GM18867 (cell line): ENCODE data around the gene NOTCH1.

Source experiments
- ATAC-seq: cut with Tn5 transposase; IDR thresholded peaks from one replicate; pipeline ENCODE4 v1.9.1; 2021; ENCODE audit warnings: mild to moderate bottlenecking, moderate library complexity; ENCODE audit not compliant: unreplicated experiment

NOTCH1 gene

GRCh38 chr9:136470792-136471469 lies 74.9 kb downstream of the NOTCH1 start:
- no peak for ATAC-seq

- no peak for ATAC-seq
These were observed 75.5 kb downstream of the NOTCH1 start for GRCh38 chr9:136470356-136470755.

GRCh38 chr9:136467766-136468165 lies 78.1 kb downstream of the NOTCH1 start:
- ATAC-seq, result no peak

- no peak for ATAC-seq
These were observed 79.7 kb downstream of the NOTCH1 start for GRCh38 chr9:136466155-136466541.

DNA sequence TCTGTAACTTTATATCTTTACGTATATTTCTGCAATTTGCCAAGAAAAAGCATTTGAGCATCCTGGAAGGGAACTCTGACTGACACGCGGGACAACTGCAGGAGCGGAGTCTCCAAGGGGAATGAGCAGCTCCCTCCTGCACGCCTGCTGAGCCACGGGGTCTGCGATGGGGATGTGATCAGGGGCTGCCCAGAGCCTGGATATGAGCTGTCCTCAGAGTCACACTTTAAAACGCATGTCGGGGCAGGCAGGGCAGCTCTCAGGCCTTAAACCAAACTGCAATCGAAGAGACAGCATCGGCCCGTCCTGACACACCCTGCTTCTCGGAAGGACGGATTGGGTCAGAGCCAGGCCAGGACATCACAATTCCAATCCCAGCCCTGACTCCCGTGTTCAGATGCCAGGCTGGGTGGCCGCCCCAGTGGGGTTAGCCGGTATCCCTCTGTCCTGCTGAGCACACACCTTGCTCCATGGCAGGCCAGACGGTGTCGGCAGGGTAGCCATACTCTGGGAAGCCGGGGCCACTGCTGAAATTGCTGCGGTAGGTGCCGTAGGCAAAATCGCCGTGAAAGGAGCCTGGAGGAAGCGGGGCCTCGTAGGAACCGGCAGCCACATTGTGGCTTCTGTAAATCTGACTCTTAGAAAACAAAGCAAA lies 80.2 kb downstream of the NOTCH1 start:
- ATAC-seq, result no peak

- ATAC-seq, result no peak
These were observed 81.6 kb downstream of the NOTCH1 start for GRCh38 chr9:136464241-136464640.

- ATAC-seq, result no peak
These were observed 82.3 kb downstream of the NOTCH1 start for GRCh38 chr9:136463578-136463977.

GRCh38 chr9:136462664-136463063 lies 83.2 kb downstream of the NOTCH1 start:
- ATAC-seq, result no peak

DNA sequence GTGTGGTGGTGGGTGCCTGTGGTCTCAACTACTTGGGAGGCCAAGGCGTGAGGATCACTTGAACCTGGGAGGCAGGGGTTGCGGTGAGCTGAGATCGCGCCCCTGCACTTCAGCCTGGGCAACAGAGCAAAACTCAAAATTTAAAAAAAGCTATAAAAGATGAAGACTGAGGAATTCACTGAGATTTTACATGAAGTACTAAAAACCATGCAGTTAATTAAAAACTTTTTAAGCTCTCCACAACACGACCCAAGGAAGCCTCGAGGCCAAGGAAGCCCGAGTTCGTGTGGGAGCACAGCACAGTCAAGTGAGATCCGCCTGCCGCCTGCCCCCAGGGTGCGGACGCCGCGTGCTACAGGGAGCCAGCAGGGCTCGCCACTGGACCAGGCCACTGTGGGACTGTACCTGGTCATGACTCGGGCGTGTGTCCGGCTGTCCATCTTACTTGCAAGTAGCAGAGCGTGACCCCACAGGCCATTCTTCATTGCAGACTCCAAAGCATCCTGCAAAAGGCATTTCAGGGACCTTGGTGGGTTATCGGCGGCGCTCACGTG lies 85.0 kb downstream of the NOTCH1 start:
- ATAC-seq, result no peak

DNA sequence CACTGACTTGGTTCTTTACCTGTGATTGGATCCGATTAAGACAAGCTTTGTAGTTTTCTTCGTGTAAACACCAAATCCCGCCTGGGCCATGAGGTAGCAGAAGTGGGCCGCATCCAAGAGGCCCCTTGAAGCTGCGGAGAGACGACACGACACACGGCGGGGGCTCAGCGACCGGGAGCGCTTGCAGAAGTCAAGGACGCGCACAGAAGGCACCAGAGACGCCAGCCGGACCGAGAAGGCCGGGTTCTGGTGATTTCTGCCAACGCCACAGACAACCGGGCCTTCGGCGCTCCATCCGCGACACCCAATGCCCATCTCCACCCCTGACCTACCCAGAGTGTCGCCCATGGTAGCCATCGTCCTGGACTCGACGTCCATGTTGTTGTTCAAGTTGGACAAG lies 86.4 kb downstream of the NOTCH1 start:
- ATAC-seq, result no peak

- ATAC-seq, result no peak
These were observed 88.5 kb downstream of the NOTCH1 start for GRCh38 chr9:136457326-136457725.

DNA sequence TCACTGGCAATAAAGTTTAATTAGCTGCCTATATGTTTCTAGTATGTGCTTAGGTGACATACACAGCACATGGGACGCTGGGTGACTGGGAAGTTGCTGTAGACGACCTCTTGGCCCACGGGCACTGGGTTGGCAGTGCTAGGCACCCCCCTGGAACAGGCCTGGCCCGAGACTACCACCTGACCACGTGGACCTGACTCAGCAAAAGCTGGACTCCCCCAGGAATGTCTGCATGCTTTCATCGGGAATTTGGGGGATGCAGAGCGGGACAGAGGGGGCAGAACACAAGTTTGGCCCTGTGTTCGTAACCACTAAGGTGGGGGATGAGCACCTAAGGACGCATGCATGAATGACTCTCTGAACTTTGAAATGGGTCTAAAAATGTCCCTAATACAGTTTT lies 89.6 kb downstream of the NOTCH1 start:
- no peak for ATAC-seq

DNA sequence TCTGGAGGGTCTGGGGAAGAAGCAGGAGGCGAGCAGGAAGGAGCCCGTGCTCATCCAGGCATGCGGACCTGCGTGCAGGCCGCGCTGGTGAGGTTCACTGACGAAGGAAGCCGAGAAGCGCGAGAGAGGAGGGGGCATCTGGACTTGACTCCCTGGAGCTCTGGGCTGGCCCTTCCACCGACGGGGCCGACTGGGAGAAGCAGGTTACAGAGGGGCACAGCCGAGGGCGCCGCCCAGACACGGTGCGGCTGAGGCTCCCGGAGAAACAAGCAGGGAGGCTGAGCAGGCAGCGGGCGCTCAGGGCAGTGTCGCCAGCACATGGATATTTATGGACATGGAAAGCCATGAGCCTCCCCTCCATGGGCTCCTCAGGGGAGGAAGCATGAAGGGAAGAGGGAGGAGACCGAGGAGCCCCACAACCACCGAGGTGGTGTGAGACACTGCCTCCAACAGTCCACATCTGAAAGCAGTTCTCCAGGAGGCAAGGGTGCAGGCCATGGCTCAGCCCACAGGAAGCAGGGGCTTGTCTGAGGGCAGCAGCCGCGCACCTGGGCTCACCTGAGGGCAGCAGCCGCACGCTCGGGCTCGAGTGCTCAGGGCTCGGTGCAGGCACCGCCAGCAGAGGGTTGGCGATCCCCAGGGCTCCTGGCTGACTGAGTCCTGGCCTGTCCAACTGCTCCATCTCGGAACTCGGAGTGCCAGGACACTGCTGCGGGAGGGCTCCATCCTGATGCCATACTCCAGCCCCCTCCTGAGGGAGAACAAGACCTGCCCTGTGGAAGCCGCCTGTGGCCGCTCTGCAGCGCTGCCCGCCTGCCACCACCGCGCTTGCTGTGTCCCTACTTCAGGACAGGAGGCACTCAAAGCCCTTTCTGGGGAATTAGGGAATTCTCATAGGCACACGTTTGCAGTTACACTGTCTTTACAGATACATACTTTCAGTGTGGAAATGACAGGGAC lies 90.5 kb downstream of the NOTCH1 start:
- no peak for ATAC-seq

DNA sequence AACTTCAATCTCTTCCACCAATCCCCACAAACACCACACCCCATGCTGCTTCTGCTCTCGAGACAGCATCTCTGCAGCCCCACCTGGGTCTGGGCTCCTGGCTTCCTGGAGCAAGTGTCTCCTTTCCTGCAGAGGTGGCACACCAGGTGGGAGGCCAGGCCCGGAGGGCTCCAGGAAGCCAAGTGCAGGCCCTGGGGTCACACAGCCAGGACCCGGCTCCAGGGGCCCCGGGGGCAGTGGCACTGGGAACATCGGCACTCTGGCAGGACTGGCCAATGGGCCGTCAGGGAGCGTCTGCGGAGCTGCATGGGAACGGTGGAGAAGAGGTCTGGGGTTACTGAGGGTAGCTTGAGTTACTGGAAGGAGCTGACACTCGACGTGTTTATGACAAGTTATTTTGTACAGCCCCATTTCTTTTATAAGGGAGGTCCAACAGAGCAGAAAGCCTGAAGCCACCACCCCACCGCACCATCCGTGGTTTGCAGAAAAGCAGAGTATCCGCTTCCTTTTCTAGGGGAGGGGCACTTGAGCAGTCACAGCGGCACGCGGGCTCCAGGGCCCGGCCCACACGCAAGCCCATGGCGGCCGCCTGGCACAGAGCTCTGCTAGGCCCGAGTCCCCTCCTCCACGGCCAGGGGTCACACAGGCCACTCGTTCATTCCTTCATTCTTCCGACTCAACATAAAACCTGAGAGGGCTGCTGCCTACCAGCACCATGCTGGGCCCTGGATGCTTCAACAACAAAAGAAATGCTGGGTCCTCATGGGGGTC lies 91.6 kb downstream of the NOTCH1 start:
- ATAC-seq, result no peak

DNA sequence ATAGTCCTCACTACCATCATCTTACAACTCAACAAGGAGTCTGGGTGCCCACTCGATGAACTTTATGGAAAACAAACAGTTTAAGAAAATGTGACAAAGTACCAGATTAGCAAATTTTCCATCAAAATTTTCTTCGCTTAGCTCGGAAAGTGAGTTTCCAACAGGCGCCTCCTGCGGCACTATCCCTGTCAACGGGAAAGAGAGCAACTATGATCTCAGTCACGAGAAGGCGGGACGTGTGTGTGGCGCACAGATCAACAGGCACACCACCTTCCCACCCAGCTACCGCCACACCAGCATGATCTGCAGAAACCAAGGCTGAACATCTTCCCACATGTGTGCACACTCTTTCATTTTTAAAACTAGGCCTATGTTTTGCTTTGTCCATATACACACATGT lies 92.5 kb downstream of the NOTCH1 start:
- ATAC-seq, result no peak

DNA sequence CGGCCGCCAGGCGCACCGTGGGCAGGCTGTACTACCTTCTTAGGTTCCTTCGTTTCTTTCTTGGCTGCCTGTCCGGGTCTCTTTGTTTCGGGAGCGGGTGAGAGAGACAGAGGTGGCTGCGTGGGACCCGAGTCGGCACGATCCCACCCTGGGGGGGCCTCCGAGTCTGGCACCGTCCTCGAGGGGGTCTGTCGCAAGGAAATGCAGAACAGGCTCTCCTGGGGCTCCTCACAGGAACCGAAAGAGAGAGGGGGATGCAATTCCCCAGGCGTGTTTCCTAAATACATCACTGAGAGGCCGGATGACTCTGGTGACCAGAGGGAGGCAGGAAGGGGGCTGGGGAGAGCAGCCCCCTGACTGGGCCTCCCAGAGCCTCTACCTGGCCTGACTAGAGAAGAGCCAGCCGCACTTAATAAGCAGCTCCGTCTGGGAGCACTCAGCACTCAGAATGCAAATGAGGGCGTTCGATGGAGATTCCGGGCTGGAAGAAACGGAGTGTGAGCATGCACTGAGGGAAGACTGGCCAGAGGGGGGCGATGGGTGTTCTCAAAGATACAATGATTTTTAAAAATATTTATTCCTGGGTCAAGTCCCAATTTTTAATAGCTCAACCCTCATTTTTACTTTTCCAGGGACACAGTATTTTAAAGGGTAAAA lies 94.5 kb downstream of the NOTCH1 start:
- no peak for ATAC-seq

DNA sequence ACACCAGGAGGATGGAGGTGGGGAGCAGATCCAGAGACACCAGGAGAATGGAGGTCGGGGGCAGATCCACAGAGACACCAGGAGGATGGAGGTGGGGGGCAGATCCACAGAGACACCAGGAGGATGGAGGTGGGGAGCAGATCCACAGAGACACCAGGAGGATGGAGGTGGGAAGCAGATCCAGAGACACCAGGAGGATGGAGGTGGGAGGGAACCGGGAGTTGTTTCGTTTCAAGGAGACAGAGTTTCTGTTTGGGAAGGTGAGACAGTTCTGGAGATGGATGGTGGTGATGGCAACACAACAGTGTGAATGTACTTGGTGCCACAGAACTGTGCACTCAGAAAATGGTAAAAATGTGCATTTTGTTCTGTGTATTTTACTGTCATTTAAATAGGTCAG lies 97.2 kb downstream of the NOTCH1 start:
- ATAC-seq, result no peak

- ATAC-seq, result no peak
These were observed 98.6 kb downstream of the NOTCH1 start for GRCh38 chr9:136447173-136447778.

DNA sequence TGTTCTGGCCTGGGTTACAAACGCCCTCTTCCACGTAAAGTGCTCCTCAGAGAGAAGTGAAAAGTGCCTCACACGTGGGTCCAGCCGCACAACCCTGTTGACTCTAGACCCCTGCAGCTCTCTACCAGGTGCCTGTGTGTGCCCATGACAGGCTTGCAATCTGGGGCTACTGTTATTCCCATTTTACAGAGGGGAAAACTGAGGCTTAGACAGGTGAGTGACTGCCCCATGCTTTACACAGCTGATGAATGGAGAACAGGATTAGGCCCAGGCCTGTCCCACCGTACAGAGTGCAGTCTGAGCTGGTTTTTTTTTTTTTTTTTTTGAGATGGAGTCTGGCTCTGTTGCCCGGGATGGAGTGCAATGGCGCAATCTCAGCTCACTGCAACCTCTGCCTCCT lies 100.0 kb downstream of the NOTCH1 start:
- ATAC-seq, result no peak
